MM.1S (cell line): ENCODE measurements around the gene TMEM43.

ENCODE experiments used
- CTCF ChIP-seq: fragments of 300-600 bp; sonication (generic); IDR thresholded peaks from 2 replicates; pipeline ENCODE4 v1.5.1; 2016; ENCODE audit warnings: antibody characterized with exemption, low read length, mixed read lengths
- EZH2 ChIP-seq: fragments of 300-600 bp; sonication (generic); optimal IDR thresholded peaks from 2 replicates; pipeline ENCODE3; 2017; ENCODE audit warnings: low read depth, mild to moderate bottlenecking, antibody characterized with exemption, low read length, mixed read lengths
- EZH2phosphoT487 ChIP-seq: fragments of 300-600 bp; sonication (generic); IDR thresholded peaks from 2 replicates; pipeline ENCODE4 v1.6.1; 2018; ENCODE audit warnings: antibody characterized with exemption, low read length

- no peak for TF ChIP-seq CTCF
- TF ChIP-seq EZH2: no peak
- no peak for TF ChIP-seq EZH2phosphoT487
Observed at GRCh38 chr3:14140668-14141067, 15.8 kb downstream of the TMEM43 start.
